BJ (cell line): Measurements from ENCODE around the gene SLC9A2. TPM values are rescaled to one million over a fixed set of nuclear protein-coding genes. Genes with fewer than 3 reads are reported as not detected.

Experiments
- CTCF ChIA-PET: fragments of 350-600 bp; formaldehyde crosslinking; extraction: SDS; loops from one replicate; lab custom pipeline; 2021; ENCODE audit warnings: antibody characterized with exemption, inconsistent platforms; lab: Yijun Ruan, JAX
- POLR2A ChIA-PET: fragments of 300-600 bp; sonication (Branson Sonifier 250); formaldehyde crosslinking; extraction: SDS; loops from one replicate; lab custom pipeline; 2021; ENCODE audit warnings: antibody characterized with exemption; lab: Charles Lee
- DNase-seq: peaks from one replicate; pipeline ENCODE4 v3.0.0-alpha.2; 2011; ENCODE audit warnings: low read depth
- H3K27me3 ChIP-seq: 2 replicates; pipeline ENCODE4 v1.6.0; 2011; ENCODE audit warnings: low read length; ENCODE audit not compliant: control insufficient read depth, insufficient read depth
- H3K36me3 ChIP-seq: 2 replicates; pipeline ENCODE4 v1.5.1; 2011; ENCODE audit warnings: low read length; ENCODE audit not compliant: control insufficient read depth, insufficient read depth
- H3K4me3 ChIP-seq: 2 replicates; pipeline ENCODE4 v1.5.1; 2011; ENCODE audit warnings: low read depth, mild to moderate bottlenecking, control low read depth, low read length
- polyA plus RNA-seq: library from polyadenylated mRNA; depleted of rRNA; stranded (reverse); fragments of >200 nt; gene quantifications from 2 replicates; pipeline ENCODE4 v1.2.3, GENCODE V29; 2011
- TF ChIP-seq, protein P1 (sequence below): IDR thresholded peaks from 2 replicates; pipeline ENCODE4 v1.5.1; 2011; ENCODE audit warnings: low read depth, mild to moderate bottlenecking, control low read depth, inconsistent platforms, low read length, moderate library complexity; ENCODE audit not compliant: insufficient read depth

The SLC9A2 gene
- polyA plus RNA-seq, 1 experiment: not detected

- TF ChIP-seq, protein P1, sequence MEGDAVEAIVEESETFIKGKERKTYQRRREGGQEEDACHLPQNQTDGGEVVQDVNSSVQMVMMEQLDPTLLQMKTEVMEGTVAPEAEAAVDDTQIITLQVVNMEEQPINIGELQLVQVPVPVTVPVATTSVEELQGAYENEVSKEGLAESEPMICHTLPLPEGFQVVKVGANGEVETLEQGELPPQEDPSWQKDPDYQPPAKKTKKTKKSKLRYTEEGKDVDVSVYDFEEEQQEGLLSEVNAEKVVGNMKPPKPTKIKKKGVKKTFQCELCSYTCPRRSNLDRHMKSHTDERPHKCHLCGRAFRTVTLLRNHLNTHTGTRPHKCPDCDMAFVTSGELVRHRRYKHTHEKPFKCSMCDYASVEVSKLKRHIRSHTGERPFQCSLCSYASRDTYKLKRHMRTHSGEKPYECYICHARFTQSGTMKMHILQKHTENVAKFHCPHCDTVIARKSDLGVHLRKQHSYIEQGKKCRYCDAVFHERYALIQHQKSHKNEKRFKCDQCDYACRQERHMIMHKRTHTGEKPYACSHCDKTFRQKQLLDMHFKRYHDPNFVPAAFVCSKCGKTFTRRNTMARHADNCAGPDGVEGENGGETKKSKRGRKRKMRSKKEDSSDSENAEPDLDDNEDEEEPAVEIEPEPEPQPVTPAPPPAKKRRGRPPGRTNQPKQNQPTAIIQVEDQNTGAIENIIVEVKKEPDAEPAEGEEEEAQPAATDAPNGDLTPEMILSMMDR: peak; percentile 40; the same call in 1 of the 2 replicates
Observed at GRCh38 chr2:102736410-102737409, 117.4 kb downstream of the SLC9A2 start.

GRCh38 chr2:102737431-102737830 is 118.1 kb downstream of the SLC9A2 start:
- H3K27me3 ChIP-seq: no peaks in the 10 kb centered on the region
- no peak for DNase-seq
- POLR2A ChIA-PET: no interaction called here
- H3K4me3 ChIP-seq: no peak overlapping the region
- TF ChIP-seq, protein P1: no peak
- CTCF ChIA-PET: interaction anchor here (1.6 to 4.2 kb wide), 2 partner anchors 14 to 16 kb away, joined by 7 to 23 read pairs; no protein-coding TSS in a partner anchor
- H3K36me3 ChIP-seq: no peaks in the 10 kb centered on the region

More at GRCh38 chr2:102736410-102737409, 117.4 kb downstream of the SLC9A2 start:
- DNase-seq: no peak
- Histone ChIP-seq H3K4me3 (peak overlapping the region; percentile 79), H3K27me3 (no peaks in the 10 kb centered on the region), H3K36me3 (no peaks in the 10 kb centered on the region)
- CTCF ChIA-PET: interaction anchor here (0.5 to 4.2 kb wide), 5 partner anchors 14 to 832 kb away, joined by 3 to 23 read pairs (median 7); no protein-coding TSS in a partner anchor
- POLR2A ChIA-PET: no interaction called here

DNA sequence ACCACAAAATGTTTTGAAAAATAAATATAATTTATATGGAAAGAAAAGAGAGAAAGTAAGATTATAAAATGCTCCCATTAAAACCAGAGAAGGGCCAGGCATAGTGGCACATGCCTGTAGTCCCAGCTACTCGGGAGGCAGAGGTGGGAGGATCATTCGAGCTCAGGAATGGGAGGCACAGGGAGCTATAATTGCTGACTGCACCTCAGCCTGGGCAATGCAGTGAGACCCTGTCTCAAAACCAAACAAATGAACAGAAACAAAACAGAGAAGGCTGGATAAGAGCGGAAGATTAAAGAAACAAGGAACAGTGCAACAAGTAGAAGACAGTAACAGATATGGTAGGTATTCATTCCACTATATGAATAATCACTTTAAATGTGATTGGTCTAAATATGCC is 123.9 kb downstream of the SLC9A2 start:
- Histone ChIP-seq H3K27me3 (no peaks in the 10 kb centered on the region), H3K36me3 (no peaks in the 10 kb centered on the region), H3K4me3 (no peak overlapping the region)
- ChIA-PET CTCF (interaction anchor here (1.0 to 1.9 kb wide), 4 partner anchors 10 to 63 kb away, joined by 3 to 12 read pairs (median 4); no protein-coding TSS in a partner anchor), POLR2A (no interaction called here)
- DNase-seq: no peak
- TF ChIP-seq, protein P1: no peak

- ChIA-PET CTCF (interaction anchor here (1.0 to 1.3 kb wide), 3 partner anchors 31 to 58 kb away, joined by 3 to 6 read pairs (median 3); no protein-coding TSS in a partner anchor), POLR2A (no interaction called here)
- Histone ChIP-seq H3K27me3 (no peaks in the 10 kb centered on the region), H3K4me3 (no peak overlapping the region), H3K36me3 (no peaks in the 10 kb centered on the region)
- no peak for DNase-seq
- TF ChIP-seq, protein P1: no peak
Observed at GRCh38 chr2:102748107-102748506, 128.8 kb downstream of the SLC9A2 start.

GRCh38 chr2:102749938-102750337 is 130.6 kb downstream of the SLC9A2 start:
- POLR2A ChIA-PET: no interaction called here
- no peak overlapping the region for H3K4me3 ChIP-seq
- TF ChIP-seq, protein P1: no peak
- CTCF ChIA-PET: interaction anchor here (2.2 to 5.5 kb wide), 2 partner anchors 13 kb away, joined by 7 to 41 read pairs; partner anchors contain the start of gene TMEM182
- H3K36me3 ChIP-seq: no peaks in the 10 kb centered on the region
- no peaks in the 10 kb centered on the region for H3K27me3 ChIP-seq
- no peak for DNase-seq
